HCEC 1CT (cell line): Measurements from ENCODE around the gene TEX19.
"Not testable (repeated sequence)": the region's sequence is repeated elsewhere in the genome, so short reads cannot be mapped to it uniquely, and the experiment has no call there.

Experiments used
- DNase-seq: peaks from one replicate; pipeline ENCODE4 v3.0.0-alpha.2; 2017

The TEX19 gene

GRCh38 chr17:82392941-82393340 lies 33.9 kb downstream of the TEX19 start:
- no peak for DNase-seq

DNA sequence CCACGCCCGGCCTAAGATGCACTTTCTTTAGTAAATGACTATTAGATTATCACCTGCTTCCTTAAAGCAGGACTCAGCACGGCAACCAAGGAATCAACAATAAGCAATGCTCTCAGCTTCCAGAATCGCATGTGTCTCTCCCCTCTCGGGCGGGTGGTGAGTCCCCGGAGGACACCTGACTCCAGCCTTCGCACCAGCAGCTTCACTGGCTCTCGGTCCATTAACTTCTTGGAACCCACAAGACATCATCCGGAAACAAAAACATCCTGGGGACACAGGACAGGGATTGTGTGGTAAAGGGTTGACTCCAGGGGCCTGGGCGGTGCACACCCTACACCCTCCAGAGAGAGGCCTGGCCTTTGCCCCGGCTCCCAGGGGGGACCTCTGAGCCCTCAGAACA lies 35.2 kb downstream of the TEX19 start:
- no peak for DNase-seq

DNA sequence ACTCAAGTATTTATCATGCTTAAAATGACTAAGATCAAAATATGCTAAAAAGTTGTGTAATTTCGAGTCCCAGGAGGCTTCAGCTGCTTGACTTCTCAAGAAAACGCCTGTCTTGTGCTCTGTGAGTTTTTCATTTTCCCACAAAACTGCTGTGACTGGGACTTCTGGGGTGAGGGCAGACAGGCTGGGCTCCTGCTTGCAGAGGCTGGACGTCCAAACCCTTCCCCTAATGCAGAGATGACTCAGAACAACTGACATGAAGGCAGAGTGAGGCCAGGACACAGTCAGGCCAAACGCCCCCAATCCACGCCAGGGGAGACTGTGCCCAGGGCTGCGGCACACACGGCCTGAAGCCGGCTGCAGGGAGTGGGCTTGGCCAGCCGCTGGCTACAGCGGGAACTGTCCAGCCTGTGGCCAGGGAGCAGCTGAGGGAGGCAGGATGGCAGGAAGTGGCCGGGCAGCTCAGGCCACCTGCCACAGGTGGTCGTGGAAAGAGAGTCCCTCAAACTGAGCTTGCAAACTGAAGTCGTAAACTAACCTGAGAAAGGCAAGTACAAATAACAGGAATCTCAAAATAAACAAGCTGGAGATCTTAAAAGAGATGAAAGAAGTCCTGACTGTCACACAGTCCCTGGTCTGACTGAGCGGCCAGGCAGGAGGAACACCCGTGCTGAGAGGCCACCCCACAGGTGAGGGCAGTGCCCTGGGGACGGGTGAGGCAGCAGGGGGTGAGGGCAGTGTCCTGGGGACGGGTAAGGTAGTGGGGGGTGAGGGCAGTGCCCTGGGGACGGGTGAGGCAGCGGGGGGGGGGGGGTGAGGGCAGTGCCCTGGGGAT lies 37.8 kb downstream of the TEX19 start:
- peak; percentile 94 for DNase-seq

GRCh38 chr17:82397449-82398335 lies 38.6 kb downstream of the TEX19 start:
- DNase-seq = no peak

DNA sequence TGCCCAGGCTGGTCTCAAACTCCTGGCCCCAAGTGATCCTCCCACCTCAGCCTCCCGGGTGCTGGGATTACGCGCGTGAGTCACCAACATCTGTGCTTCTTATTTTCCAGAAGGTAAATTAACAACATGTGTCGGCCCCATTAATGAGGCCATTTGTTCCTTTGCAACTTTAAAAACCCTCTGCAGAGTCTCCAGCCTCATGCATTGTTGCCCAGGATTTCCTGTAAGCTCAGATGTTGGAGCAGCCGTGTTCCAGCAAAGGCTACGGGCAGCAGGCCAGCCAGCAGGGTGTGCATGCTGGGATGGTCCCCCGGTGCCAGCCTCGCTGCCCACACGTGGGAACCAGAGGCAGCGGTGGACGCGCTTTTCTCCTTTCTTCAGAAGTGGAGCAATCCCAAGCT lies 40.0 kb downstream of the TEX19 start:
- DNase-seq = peak; percentile 41

GRCh38 chr17:82399601-82400101 lies 40.6 kb downstream of the TEX19 start:
- no peak for DNase-seq

DNA sequence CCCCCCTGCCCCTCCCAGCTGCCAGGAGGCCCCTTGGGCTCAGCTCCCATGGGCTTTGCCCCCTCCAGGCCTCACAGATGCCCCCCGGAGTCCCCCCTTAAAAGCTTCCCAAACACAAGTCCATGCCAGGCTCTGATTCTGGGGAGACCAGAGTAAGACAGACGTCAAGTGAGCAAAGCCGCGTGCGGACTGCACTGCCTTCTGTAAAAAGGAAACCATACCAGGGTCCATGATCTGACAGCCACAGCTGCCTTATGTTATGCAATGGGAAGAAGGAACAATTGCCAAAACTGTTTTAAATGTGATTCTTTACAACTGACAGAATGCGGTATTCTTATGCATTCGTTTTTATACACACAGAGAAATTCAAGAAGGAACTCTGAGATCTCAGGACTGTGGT lies 41.2 kb downstream of the TEX19 start:
- no peak for DNase-seq

DNA sequence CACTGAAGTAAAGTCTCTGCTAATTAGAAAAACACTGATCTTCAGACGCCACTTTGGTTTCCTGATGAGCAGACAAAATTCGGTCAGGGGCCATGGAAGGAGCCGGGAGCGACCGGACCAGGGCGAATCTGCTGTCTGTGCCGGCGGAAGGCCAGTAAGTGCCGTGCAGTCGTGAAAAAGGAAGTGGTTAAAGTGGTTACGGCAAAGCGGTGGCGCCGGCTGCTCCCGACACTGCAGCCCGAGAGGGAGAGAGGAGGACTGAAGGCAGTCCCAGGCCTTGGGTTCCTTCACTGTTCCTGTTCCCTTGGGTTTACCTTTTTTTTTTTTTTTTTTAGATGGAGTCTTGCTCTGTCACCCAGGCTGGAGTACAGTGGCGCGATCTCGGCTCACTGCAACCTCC lies 41.8 kb downstream of the TEX19 start:
- no peak for DNase-seq

GRCh38 chr17:82402865-82403264 lies 43.8 kb downstream of the TEX19 start:
- DNase-seq = no peak

GRCh38 chr17:82403662-82404660 lies 44.9 kb downstream of the TEX19 start:
- DNase-seq = no peak

DNA sequence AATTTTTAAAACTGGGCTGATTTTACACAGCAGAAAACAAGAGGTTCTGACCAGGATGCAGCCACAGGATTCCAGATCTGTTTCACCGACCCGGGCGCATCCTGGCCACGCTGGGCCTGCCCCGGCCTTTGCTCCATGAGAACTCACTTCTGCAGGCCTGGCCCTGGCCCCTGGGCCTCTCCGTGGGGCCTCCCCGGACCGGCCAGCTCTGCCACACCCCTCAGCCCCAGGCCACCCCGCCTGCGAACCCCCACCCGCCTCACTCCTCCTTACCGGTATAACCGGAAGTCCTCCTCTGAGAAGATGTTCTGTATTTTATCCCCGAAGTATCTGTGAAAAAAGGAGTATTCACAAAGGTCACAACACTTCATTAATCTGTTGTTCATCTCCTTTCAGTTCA lies 46.0 kb downstream of the TEX19 start:
- no peak for DNase-seq

DNA sequence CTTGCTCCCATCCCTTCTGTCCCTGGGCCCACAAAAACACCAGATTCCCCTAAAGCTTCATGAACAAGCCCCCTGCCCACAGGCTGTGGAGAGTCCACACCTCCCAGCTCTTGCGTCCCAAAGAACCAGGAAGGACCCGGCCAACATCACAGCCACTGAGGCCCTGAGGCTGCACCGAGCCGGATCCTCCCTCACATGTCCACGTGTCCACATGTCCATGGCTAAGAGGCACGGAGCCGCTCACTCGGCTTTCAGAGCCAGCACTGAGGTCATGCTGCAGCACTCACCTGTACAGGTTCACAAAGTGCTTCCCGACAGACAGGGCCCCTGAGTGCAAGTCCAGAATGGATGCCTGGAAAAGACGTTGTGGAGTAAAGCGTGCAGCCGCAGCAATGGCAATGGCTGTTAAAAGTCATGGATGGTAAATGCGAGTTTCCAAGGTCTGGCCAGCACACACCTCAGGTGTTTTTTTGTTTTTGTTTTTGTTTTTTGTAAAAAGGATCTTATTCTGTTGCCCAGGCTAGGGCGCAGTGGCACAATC lies 47.2 kb downstream of the TEX19 start:
- no peak for DNase-seq

DNA sequence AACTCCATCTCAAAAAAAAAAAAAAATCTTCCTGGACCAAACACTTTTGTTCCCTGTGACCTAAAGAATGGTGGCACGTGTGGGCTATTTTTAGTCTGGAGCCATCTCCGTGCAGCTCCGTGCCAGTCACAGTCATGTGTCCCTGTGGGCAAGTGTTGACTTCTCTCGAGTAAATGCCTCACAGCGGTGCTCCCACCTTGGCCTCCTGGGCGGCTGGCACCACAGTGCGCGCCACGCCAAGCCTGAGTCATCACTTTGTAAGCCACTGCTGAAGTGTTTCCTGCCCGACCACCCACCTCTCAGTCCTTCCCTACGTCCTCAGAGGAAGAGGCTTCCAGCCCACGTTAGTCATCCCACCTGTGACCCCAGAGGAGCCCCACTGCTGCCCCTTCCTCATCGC lies 48.2 kb downstream of the TEX19 start:
- DNase-seq = no peak

- DNase-seq = no peak
Observed at GRCh38 chr17:82408288-82408937, 49.4 kb downstream of the TEX19 start.

GRCh38 chr17:82408938-82409318 lies 49.9 kb downstream of the TEX19 start:
- no peak for DNase-seq

GRCh38 chr17:82410014-82410716 lies 51.1 kb downstream of the TEX19 start:
- DNase-seq = no peak

- DNase-seq = no peak
Observed at GRCh38 chr17:82411396-82412053, 52.5 kb downstream of the TEX19 start.

DNA sequence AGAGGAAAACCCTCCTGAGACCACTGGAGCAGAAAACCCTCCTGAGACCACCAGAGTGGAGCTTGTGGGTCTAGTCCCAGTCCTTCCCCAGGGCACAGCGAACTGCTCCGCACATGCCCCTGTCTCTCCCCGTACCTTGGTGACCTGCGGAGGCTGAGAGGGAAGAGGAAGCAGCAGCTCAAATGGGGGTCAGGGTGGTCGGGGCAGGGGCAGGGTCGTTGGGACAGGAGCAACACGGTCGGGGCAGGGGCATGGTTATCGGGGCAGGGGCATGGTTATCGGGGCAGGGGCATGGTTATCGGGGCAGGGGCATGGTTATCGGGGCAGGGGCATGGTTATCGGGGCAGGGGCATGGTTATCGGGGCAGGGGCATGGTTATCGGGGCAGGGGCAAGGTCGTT lies 53.0 kb downstream of the TEX19 start:
- not testable (repeated sequence) for DNase-seq

DNA sequence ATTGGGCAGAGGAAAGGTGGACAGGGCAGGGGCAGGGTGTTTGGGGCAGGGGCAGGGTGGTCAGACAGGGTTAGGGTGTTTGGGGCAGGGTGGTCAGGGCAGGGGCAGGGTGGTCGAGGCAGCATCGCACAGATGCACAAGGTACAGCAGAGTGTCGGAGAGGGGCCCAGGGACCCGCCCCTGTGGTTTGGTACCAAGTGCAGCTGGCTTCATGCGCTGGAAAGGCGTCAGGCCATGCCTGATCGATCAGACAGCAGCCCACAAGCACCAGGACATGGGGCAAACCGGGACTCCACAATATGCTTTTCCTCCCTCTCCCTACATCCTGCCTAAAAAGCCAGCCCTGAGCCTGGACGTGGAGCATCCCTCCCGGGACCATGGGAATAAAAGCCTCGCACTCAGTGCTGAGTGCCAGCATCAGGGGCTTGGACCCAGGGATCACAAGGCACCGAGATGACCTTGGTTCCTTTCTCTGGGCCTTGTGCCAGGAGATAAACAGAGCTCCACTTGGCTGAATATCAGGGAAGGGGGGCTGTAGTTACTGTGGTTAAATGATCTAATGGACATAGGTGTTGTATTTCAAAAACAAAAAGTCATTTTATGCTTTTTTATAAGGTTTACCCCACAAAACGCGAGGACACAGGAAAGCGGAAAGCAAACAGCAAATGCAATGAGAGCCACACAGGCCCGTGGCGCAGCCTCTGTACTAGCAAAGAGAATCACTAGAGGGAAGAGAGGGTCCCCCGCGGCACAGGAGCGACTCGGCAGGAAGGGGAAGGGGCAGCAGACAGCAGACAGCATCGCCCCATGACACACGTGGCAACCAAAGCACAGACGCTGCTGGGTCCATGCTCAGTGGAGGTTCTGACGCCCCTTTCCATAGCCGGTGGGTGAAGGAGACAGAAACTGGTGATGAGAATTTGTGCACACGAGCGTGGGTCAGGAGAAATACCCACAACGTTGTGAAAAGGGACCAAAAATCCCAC lies 53.8 kb downstream of the TEX19 start:
- no peak for DNase-seq
